Esophagus muscularis mucosa (tissue), 4 donors: ENCODE results near the gene NDUFA13. TPM values are rescaled to one million over a fixed set of nuclear protein-coding genes. Genes with fewer than 3 reads are reported as not detected.

ENCODE experiments used
- DNase-seq: peaks from one replicate; pipeline ENCODE4 v3.0.0-alpha.2; 2017; ENCODE audit errors: extremely low spot score
- H3K27ac ChIP-seq, 4 donors: fragments of 200-600 bp; sonication (generic); replicated peaks in 1 of 4; 1 replicate in 3 of 4; 2 replicates in 1 of 4; pipeline ENCODE4 v1.5.1; 2016 to 2019; ENCODE audit warnings: mild to moderate bottlenecking in 1 of 4
- H3K27me3 ChIP-seq, 4 donors: fragments of 200-600 bp; sonication (generic); one replicate each; pipeline versions ENCODE4 v1.5.1 to v1.6.0; 2016 to 2019
- H3K36me3 ChIP-seq, 4 donors: fragments of 200-600 bp; sonication (generic); one replicate each; pipeline ENCODE4 v1.5.1; 2016 to 2019
- H3K4me1 ChIP-seq, 4 donors: fragments of 200-600 bp; sonication (generic); one replicate each; pipeline ENCODE4 v1.5.1; 2016 to 2019
- H3K4me3 ChIP-seq, 4 donors: fragments of 200-600 bp; sonication (generic); 1 replicate in 2 of 4; 2 replicates in 2 of 4; pipeline ENCODE4 v1.5.1; 2016 to 2019; ENCODE audit warnings: mild to moderate bottlenecking in 4 of 4, moderate library complexity in 1 of 4
- H3K9me3 ChIP-seq, 4 donors: fragments of 200-600 bp; sonication (generic); 1 replicate in 3 of 4; 2 replicates in 1 of 4; pipeline ENCODE4 v1.5.1; 2016 to 2019
- CTCF ChIP-seq, 3 experiments: fragments of 200-600 bp in 2 of 3; fragments of 450-650 bp in 1 of 3; sonication (generic) in 2 of 3; IDR thresholded peaks; one replicate each; pipeline ENCODE4 v1.5.1; 2017 to 2019; ENCODE audit warnings: antibody characterized with exemption in 3 of 3, mild to moderate bottlenecking in 2 of 3, moderate library complexity in 1 of 3
- EP300 ChIP-seq: sonication (generic); formaldehyde crosslinking; IDR thresholded peaks from one replicate; pipeline ENCODE4 v1.6.1; 2017; ENCODE audit warnings: antibody characterized with exemption
- POLR2A ChIP-seq: fragments of 450-650 bp; IDR thresholded peaks from one replicate; pipeline ENCODE4 v1.6.1; 2017; ENCODE audit warnings: antibody characterized with exemption, moderate library complexity, mild to moderate bottlenecking, low read depth
- POLR2AphosphoS5 ChIP-seq, 2 donors: sonication (generic); formaldehyde crosslinking; IDR thresholded peaks; one replicate each; pipeline ENCODE4 v1.6.1; 2017; ENCODE audit warnings: antibody characterized with exemption in 2 of 2
- WGBS: methylation state at CpG from one replicate; pipeline ENCODE4 v1.1.5; 2018; 5-methylcytosine and 5-hydroxymethylcytosine counted together
- intact Hi-C: fragments of 100-400 bp; cut with DNase I; formaldehyde crosslinking; loops from one replicate; pipeline ENCODE4 v1.15.1; 2023
- total RNA-seq, 4 donors: library from RNA; depleted of rRNA; stranded (reverse); fragments of >200 nt; gene quantifications; one replicate each; pipeline versions ENCODE4 v1.1.0 to v1.2.1, GENCODE V29; 2016

NDUFA13 gene
- total RNA-seq, 4 donors from 2014 or later, result 75.0 to 186 (median 141) TPM

GRCh38 chr19:19547674-19548336, 31.8 kb downstream of the NDUFA13 start:
- Histone ChIP-seq H3K36me3 (no peaks in the 10 kb centered on the region), H3K4me3 (no peak overlapping the region), H3K27me3 (peaks cover 0 to 79% (median 4%) of the 10 kb centered on the region in 4 donors), H3K9me3 (no peaks in the 10 kb centered on the region), H3K27ac (no peak overlapping the region), H3K4me1 (peaks cover 0 to 13% (median 0%) of the 10 kb centered on the region in 4 donors)
- WGBS, result 64% methylated on average over 8 of the region's 15 CpGs
- intact Hi-C loops, result no loop called here
- TF ChIP-seq CTCF (IDR thresholded peaks at IDR 0.05), result no peak
- TF ChIP-seq POLR2AphosphoS5 (IDR thresholded peaks at IDR 0.05), result no peak
- TF ChIP-seq EP300, result no peak
- TF ChIP-seq POLR2A, result no peak
- no peak for DNase-seq

- H3K4me1 ChIP-seq, result peaks cover 0 to 13% (median under 1%) of the 10 kb centered on the region in 4 donors
- intact Hi-C loops, result no loop called here
- H3K27me3 ChIP-seq, result peaks cover 0 to 71% (median 0%) of the 10 kb centered on the region in 4 donors
- no peak overlapping the region for H3K4me3 ChIP-seq
- H3K9me3 ChIP-seq, result no peaks in the 10 kb centered on the region
- no peak overlapping the region for H3K27ac ChIP-seq
- 66% methylated on average over 7 of the region's 13 CpGs for WGBS
- TF ChIP-seq CTCF (IDR thresholded peaks at IDR 0.05) (no peak), POLR2AphosphoS5 (IDR thresholded peaks at IDR 0.05) (no peak), POLR2A (no peak), EP300 (no peak)
- H3K36me3 ChIP-seq, result no peaks in the 10 kb centered on the region
- DNase-seq, result no peak
Observed at GRCh38 chr19:19548915-19549759, 33.1 kb downstream of the NDUFA13 start.

GRCh38 chr19:19549804-19550464, 33.9 kb downstream of the NDUFA13 start:
- Histone ChIP-seq H3K36me3 (no peaks in the 10 kb centered on the region), H3K9me3 (no peaks in the 10 kb centered on the region), H3K4me1 (peaks cover 0 to 13% (median 2%) of the 10 kb centered on the region in 4 donors), H3K4me3 (no peak overlapping the region), H3K27ac (no peak overlapping the region), H3K27me3 (peaks cover 0 to 71% (median 0%) of the 10 kb centered on the region in 4 donors)
- intact Hi-C loops, result no loop called here
- 81% methylated on average over 18 of the region's 23 CpGs for whole genome bisulfite sequencing
- no peak for TF ChIP-seq POLR2A
- TF ChIP-seq EP300, result no peak
- TF ChIP-seq POLR2AphosphoS5 (IDR thresholded peaks at IDR 0.05), result no peak
- TF ChIP-seq CTCF (IDR thresholded peaks at IDR 0.05), result no peak
- DNase-seq, result no peak

GRCh38 chr19:19550485-19550929, 34.5 kb downstream of the NDUFA13 start:
- Histone ChIP-seq H3K9me3 (no peaks in the 10 kb centered on the region), H3K27ac (no peak overlapping the region), H3K4me1 (peaks cover 0 to 13% (median 2%) of the 10 kb centered on the region in 4 donors), H3K4me3 (no peak overlapping the region), H3K36me3 (no peaks in the 10 kb centered on the region), H3K27me3 (peaks cover 0 to 68% (median 0%) of the 10 kb centered on the region in 4 donors)
- DNase-seq, result no peak
- WGBS, result no CpG with 5 or more reads among the region's 8 CpGs
- no peak for TF ChIP-seq POLR2AphosphoS5 (IDR thresholded peaks at IDR 0.05)
- no peak for TF ChIP-seq CTCF (IDR thresholded peaks at IDR 0.05)
- no peak for TF ChIP-seq EP300
- TF ChIP-seq POLR2A, result no peak
- intact Hi-C loops, result no loop called here
